Natural killer cell (primary cell): ENCODE data around the gene NSD2. TPM values are rescaled to one million over a fixed set of nuclear protein-coding genes. Genes with fewer than 3 reads are reported as not detected.

Experiments used
- ATAC-seq, 3 donors: fragments of 150-1000 bp in 2 of 3; fragments of 200-7000 bp in 1 of 3; cut with Tn5 transposase; 1 replicate in 1 of 3; 2 replicates in 2 of 3; pipeline ENCODE4 v1.10.0; 2021; ENCODE audit warnings: mild to moderate bottlenecking in 2 of 3, moderate library complexity in 2 of 3
- DNase-seq, 2 donors: peaks; one replicate each; pipeline versions ENCODE4 v3.0.0 to v3.0.0-alpha.2; 2013 to 2021; ENCODE audit warnings: mixed read lengths in 1 of 2
- H3K27ac ChIP-seq: one replicate; pipeline ENCODE4 v1.5.1; 2013; ENCODE audit warnings: mild to moderate bottlenecking, low read length
- H3K27me3 ChIP-seq: one replicate; pipeline ENCODE4 v1.6.1; 2013; ENCODE audit warnings: low read length; ENCODE audit not compliant: control insufficient read depth, insufficient read depth
- H3K36me3 ChIP-seq: one replicate; pipeline ENCODE4 v1.6.1; 2013; ENCODE audit warnings: low read length; ENCODE audit not compliant: control insufficient read depth, insufficient read depth
- H3K4me1 ChIP-seq: one replicate; pipeline ENCODE4 v1.6.1; 2013; ENCODE audit warnings: low read length; ENCODE audit not compliant: control insufficient read depth, insufficient read depth
- H3K4me3 ChIP-seq: one replicate; pipeline ENCODE4 v1.5.1; 2013; ENCODE audit warnings: low read length
- H3K9me3 ChIP-seq: one replicate; pipeline ENCODE4 v1.6.1; 2013; ENCODE audit warnings: low read length; ENCODE audit not compliant: control insufficient read depth, insufficient read depth
- H3K27ac Mint-ChIP-seq, 2 donors: one replicate each; pipeline ENCODE4 v1.8.0; 2022; ENCODE audit warnings: mild to moderate bottlenecking in 2 of 2, mixed read lengths in 2 of 2, moderate library complexity in 1 of 2
- H3K27me3 Mint-ChIP-seq, 2 donors: one replicate each; pipeline ENCODE4 v1.8.0; 2022; ENCODE audit warnings: low read depth in 2 of 2, mixed read lengths in 2 of 2
- H3K36me3 Mint-ChIP-seq: one replicate; pipeline ENCODE4 v1.8.0; 2022; ENCODE audit warnings: mixed read lengths
- H3K4me1 Mint-ChIP-seq, 2 donors: one replicate each; pipeline ENCODE4 v1.8.0; 2022; ENCODE audit warnings: mixed read lengths in 2 of 2
- H3K4me3 Mint-ChIP-seq: one replicate; pipeline ENCODE4 v1.8.0; 2022; ENCODE audit warnings: mild to moderate bottlenecking, moderate library complexity, mixed read lengths
- H3K9me3 Mint-ChIP-seq, 2 donors: one replicate each; pipeline ENCODE4 v1.8.0; 2022; ENCODE audit warnings: mixed read lengths in 2 of 2
- WGBS: methylation state at CpG from one replicate; pipeline ENCODE4 v1.1.7; 2013; ENCODE audit warnings: missing lambda C conversion rate; ENCODE audit not compliant: insufficient coverage; 5-methylcytosine and 5-hydroxymethylcytosine counted together
- intact Hi-C: fragments of 100-400 bp; cut with micrococcal nuclease; formaldehyde crosslinking; loops from one replicate; pipeline ENCODE4 v1.14.2; 2022
- total RNA-seq, 4 donors: library from RNA; stranded (reverse); fragments of 120-200 nt in 1 of 4; gene quantifications; one replicate each; pipeline versions ENCODE4 v1.2.3 to v1.2.4, GENCODE V29; 2013 to 2022
- TF ChIP-seq, protein P1 (sequence below): fragments of 200-600 bp; IDR thresholded peaks from one replicate; pipeline ENCODE4 v1.8.0; 2022; ENCODE audit warnings: antibody characterized with exemption

The NSD2 gene
- total RNA-seq, 3 donors from 2014 or later (not counting 1 experiment from before 2014, with no cell fraction given): 36.4 to 51.0 (median 48.3) TPM

DNA sequence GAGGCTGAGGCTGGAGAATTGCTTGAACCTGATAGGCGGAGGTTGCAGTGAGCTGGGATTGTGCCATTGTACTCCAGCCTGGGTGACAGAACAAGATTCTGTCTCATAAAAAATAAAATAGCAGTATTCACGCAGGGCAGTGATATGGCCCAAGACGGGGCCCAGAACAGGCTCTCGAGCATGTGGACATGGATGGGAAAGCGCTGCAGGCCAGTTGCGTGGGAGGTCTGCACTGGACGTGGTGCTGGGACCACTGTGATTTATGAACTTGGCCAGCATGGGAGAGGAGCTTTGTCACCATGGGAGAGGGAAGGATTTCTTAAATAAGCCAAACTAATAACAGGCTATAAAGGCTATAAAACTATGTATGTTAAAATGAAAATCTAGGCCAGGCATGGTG, 51.6 kb downstream of the NSD2 start:
- H3K27me3 ChIP-seq: no peaks in the 10 kb centered on the region
- no peaks in the 10 kb centered on the region for H3K9me3 Mint-ChIP-seq
- no peaks in the 10 kb centered on the region for H3K9me3 ChIP-seq
- H3K4me1 ChIP-seq: no peaks in the 10 kb centered on the region
- H3K4me3 Mint-ChIP-seq: no peak overlapping the region
- H3K36me3 ChIP-seq: peaks cover 16% of the 10 kb centered on the region
- no peak overlapping the region for H3K27ac ChIP-seq
- no peak overlapping the region for H3K27ac Mint-ChIP-seq
- H3K27me3 Mint-ChIP-seq: no peaks in the 10 kb centered on the region
- DNase-seq (no peak), ATAC-seq (no peak)
- intact Hi-C loops: no loop called here
- H3K4me1 Mint-ChIP-seq: peaks cover 0 to under 1% of the 10 kb centered on the region in 2 donors
- TF ChIP-seq, protein P1, sequence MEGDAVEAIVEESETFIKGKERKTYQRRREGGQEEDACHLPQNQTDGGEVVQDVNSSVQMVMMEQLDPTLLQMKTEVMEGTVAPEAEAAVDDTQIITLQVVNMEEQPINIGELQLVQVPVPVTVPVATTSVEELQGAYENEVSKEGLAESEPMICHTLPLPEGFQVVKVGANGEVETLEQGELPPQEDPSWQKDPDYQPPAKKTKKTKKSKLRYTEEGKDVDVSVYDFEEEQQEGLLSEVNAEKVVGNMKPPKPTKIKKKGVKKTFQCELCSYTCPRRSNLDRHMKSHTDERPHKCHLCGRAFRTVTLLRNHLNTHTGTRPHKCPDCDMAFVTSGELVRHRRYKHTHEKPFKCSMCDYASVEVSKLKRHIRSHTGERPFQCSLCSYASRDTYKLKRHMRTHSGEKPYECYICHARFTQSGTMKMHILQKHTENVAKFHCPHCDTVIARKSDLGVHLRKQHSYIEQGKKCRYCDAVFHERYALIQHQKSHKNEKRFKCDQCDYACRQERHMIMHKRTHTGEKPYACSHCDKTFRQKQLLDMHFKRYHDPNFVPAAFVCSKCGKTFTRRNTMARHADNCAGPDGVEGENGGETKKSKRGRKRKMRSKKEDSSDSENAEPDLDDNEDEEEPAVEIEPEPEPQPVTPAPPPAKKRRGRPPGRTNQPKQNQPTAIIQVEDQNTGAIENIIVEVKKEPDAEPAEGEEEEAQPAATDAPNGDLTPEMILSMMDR: no peak
- H3K36me3 Mint-ChIP-seq: peaks cover 6% of the 10 kb centered on the region
- WGBS: 98% methylated on average over 7 of the region's 7 CpGs
- H3K4me3 ChIP-seq: no peak overlapping the region

- Histone ChIP-seq H3K4me3 (no peak overlapping the region), H3K27ac (no peak overlapping the region), H3K36me3 (peaks cover 13% of the 10 kb centered on the region), H3K9me3 (no peaks in the 10 kb centered on the region), H3K4me1 (peaks cover 9% of the 10 kb centered on the region), H3K27me3 (no peaks in the 10 kb centered on the region)
- peak overlapping the region in 1 of 2 donors; percentile 49 for H3K27ac Mint-ChIP-seq
- H3K36me3 Mint-ChIP-seq: peaks cover 7% of the 10 kb centered on the region
- H3K4me1 Mint-ChIP-seq: peaks cover 9 to 14% of the 10 kb centered on the region in 2 donors
- DNase-seq (no peak), ATAC-seq (no peak)
- WGBS: 100% methylated on average over 2 of the region's 3 CpGs
- no peak overlapping the region for H3K4me3 Mint-ChIP-seq
- intact Hi-C loops: no loop called here
- H3K27me3 Mint-ChIP-seq: no peaks in the 10 kb centered on the region
- no peaks in the 10 kb centered on the region for H3K9me3 Mint-ChIP-seq
- TF ChIP-seq, protein P1: no peak
These were observed 56.5 kb downstream of the NSD2 start for GRCh38 chr4:1927675-1928074.

GRCh38 chr4:1928356-1929239, 57.4 kb downstream of the NSD2 start:
- intact Hi-C loops: no loop called here
- peaks cover 9 to 14% of the 10 kb centered on the region in 2 donors for H3K4me1 Mint-ChIP-seq

More at GRCh38 chr4:1928356-1929239, 57.4 kb downstream of the NSD2 start:
- Histone ChIP-seq H3K27ac (no peak overlapping the region), H3K27me3 (no peaks in the 10 kb centered on the region), H3K36me3 (peaks cover 11% of the 10 kb centered on the region), H3K4me3 (no peak overlapping the region), H3K9me3 (no peaks in the 10 kb centered on the region), H3K4me1 (peaks cover 9% of the 10 kb centered on the region)
- peak; percentile 40 to 58 for DNase-seq
- WGBS: 77% methylated on average over 13 of the region's 13 CpGs
- peak; percentile 83 to 97 (median 88) for ATAC-seq
- no peaks in the 10 kb centered on the region for H3K9me3 Mint-ChIP-seq
- TF ChIP-seq, protein P1: no peak
- H3K27me3 Mint-ChIP-seq: no peaks in the 10 kb centered on the region
- H3K36me3 Mint-ChIP-seq: peaks cover 7% of the 10 kb centered on the region
- H3K27ac Mint-ChIP-seq: peak overlapping the region; percentile 49 to 84
- H3K4me3 Mint-ChIP-seq: peak overlapping the region; percentile 4
